Lower leg skin (tissue), 3 donors: ENCODE measurements around the gene FIBCD1.

Experiments
- POLR2A ChIP-seq, 2 donors: fragments of 450-650 bp; IDR thresholded peaks; one replicate each; pipeline ENCODE4 v1.6.1; 2016 to 2017; ENCODE audit warnings: antibody characterized with exemption in 2 of 2, mild to moderate bottlenecking in 1 of 2, moderate library complexity in 1 of 2
- TF ChIP-seq, protein P1 (sequence below), 3 donors: fragments of 450-650 bp; IDR thresholded peaks; one replicate each; pipeline ENCODE4 v1.5.1; 2016; ENCODE audit warnings: antibody characterized with exemption in 3 of 3, mild to moderate bottlenecking in 3 of 3, moderate library complexity in 2 of 3

DNA sequence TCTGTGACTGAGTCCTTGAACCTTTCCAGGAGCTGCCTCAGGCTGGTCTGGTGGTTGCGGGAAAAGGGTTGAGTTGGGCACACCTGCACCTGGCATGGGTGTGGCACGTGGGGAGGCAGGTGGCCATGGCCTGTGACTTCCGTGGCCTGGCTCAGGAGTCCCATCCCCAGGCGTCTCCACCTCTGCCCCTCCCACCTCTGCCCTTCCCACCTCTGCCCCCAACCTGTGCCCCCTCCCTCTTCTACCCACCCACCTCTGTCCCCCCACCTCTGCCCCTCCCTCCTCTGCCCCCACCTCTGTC, 40.5 kb downstream of the FIBCD1 start:
- TF ChIP-seq, protein P1, sequence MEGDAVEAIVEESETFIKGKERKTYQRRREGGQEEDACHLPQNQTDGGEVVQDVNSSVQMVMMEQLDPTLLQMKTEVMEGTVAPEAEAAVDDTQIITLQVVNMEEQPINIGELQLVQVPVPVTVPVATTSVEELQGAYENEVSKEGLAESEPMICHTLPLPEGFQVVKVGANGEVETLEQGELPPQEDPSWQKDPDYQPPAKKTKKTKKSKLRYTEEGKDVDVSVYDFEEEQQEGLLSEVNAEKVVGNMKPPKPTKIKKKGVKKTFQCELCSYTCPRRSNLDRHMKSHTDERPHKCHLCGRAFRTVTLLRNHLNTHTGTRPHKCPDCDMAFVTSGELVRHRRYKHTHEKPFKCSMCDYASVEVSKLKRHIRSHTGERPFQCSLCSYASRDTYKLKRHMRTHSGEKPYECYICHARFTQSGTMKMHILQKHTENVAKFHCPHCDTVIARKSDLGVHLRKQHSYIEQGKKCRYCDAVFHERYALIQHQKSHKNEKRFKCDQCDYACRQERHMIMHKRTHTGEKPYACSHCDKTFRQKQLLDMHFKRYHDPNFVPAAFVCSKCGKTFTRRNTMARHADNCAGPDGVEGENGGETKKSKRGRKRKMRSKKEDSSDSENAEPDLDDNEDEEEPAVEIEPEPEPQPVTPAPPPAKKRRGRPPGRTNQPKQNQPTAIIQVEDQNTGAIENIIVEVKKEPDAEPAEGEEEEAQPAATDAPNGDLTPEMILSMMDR (IDR thresholded peaks at IDR 0.05), result no peak
- no peak for TF ChIP-seq POLR2A (IDR thresholded peaks at IDR 0.05)
